KMS-11 (cell line): ENCODE data around the gene GRM8.

Experiments used
- H2AFZ ChIP-seq: fragments of 200-600 bp; sonication (generic); 2 replicates; pipeline ENCODE4 v1.6.1; 2016; ENCODE audit warnings: antibody characterized with exemption, mixed run types, low read depth
- H3K27ac ChIP-seq: fragments of 200-600 bp; sonication (generic); 2 replicates; pipeline ENCODE4 v1.6.1; 2016; ENCODE audit warnings: mild to moderate bottlenecking, mixed run types
- H3K27me3 ChIP-seq: fragments of 200-600 bp; sonication (generic); 2 replicates; pipeline ENCODE4 v1.6.1; 2017; ENCODE audit warnings: mild to moderate bottlenecking, low read depth, mixed run types, moderate library complexity; ENCODE audit not compliant: insufficient read depth
- H3K36me3 ChIP-seq: fragments of 200-600 bp; sonication (generic); 2 replicates; pipeline ENCODE4 v1.6.1; 2017; ENCODE audit warnings: mild to moderate bottlenecking, mixed run types; ENCODE audit not compliant: insufficient read depth
- H3K4me1 ChIP-seq: fragments of 200-600 bp; sonication (generic); 2 replicates; pipeline ENCODE4 v1.6.1; 2016; ENCODE audit warnings: mild to moderate bottlenecking, low read depth, mixed run types; ENCODE audit not compliant: poor library complexity, severe bottlenecking
- H3K4me2 ChIP-seq: fragments of 200-600 bp; sonication (generic); 2 replicates; pipeline ENCODE4 v1.7.0; 2016; ENCODE audit warnings: mild to moderate bottlenecking, mixed run types
- H3K4me3 ChIP-seq: fragments of 200-600 bp; sonication (generic); IDR thresholded peaks from 2 replicates; pipeline ENCODE4 v1.6.1; 2017; ENCODE audit warnings: low read depth, low read length, mixed read lengths; ENCODE audit not compliant: insufficient read depth
- H3K79me2 ChIP-seq: fragments of 200-600 bp; sonication (generic); 2 replicates; pipeline ENCODE4 v1.6.1; 2016; ENCODE audit warnings: low read depth, mixed run types; ENCODE audit not compliant: insufficient read depth
- H3K9ac ChIP-seq: fragments of 200-600 bp; sonication (generic); 2 replicates; pipeline ENCODE4 v1.6.1; 2016; ENCODE audit warnings: mild to moderate bottlenecking, mixed run types
- H4K20me1 ChIP-seq: fragments of 200-600 bp; sonication (generic); 2 replicates; pipeline ENCODE4 v1.6.1; 2016; ENCODE audit warnings: mild to moderate bottlenecking, mixed run types; ENCODE audit not compliant: insufficient read depth
- TF ChIP-seq, protein P1 (sequence below): fragments of 200-600 bp; sonication (generic); conservative IDR thresholded peaks from 2 replicates; pipeline ENCODE4 v1.6.1; 2017; ENCODE audit warnings: low read depth, mild to moderate bottlenecking, antibody characterized with exemption, low read length, moderate library complexity, mixed read lengths

GRM8 gene

DNA sequence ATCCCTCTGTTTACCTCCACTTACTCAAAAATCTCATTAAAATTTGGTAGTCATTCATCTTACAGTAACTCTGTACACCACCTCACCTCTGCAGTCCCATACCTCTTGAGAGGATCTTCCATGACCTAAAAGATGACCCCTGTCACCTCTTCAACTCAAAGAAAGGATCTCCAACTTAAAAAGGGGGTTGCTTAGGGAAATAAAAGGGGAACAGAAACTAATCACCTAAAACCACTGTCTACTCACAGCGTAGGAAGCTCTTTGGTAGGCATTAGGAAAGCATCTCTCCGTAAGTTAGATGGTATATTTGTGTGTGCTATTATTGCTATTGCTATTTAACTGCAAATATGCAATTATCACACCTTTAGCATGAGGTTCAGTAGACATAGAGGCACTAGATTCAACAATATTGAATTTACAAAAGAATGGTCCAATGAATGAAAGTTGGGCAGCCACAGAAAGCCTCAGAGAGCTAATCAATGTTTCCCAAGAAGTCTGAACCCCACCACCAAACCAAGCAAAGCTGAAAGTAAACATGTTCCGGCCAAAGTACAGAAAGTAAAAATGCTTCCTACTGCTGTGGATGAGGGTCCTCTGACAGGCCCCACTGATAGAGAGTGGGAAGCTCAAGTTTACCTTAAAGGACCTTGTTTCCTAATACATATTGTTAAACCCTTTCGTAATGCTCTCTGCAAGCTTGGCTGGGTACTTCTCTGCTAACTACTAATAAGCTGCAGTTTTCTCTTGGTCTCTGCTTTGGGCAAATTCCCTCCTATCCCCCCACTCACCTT, 105.8 kb downstream of the GRM8 start:
- no peak overlapping the region for H3K9ac ChIP-seq
- H4K20me1 ChIP-seq: no peaks in the 10 kb centered on the region
- no peaks in the 10 kb centered on the region for H3K79me2 ChIP-seq
- H3K4me1 ChIP-seq: no peaks in the 10 kb centered on the region
- TF ChIP-seq, protein P1, sequence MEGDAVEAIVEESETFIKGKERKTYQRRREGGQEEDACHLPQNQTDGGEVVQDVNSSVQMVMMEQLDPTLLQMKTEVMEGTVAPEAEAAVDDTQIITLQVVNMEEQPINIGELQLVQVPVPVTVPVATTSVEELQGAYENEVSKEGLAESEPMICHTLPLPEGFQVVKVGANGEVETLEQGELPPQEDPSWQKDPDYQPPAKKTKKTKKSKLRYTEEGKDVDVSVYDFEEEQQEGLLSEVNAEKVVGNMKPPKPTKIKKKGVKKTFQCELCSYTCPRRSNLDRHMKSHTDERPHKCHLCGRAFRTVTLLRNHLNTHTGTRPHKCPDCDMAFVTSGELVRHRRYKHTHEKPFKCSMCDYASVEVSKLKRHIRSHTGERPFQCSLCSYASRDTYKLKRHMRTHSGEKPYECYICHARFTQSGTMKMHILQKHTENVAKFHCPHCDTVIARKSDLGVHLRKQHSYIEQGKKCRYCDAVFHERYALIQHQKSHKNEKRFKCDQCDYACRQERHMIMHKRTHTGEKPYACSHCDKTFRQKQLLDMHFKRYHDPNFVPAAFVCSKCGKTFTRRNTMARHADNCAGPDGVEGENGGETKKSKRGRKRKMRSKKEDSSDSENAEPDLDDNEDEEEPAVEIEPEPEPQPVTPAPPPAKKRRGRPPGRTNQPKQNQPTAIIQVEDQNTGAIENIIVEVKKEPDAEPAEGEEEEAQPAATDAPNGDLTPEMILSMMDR: no peak
- no peak overlapping the region for H3K4me2 ChIP-seq
- no peak overlapping the region for H3K4me3 ChIP-seq
- no peak overlapping the region for H2AFZ ChIP-seq
- H3K27me3 ChIP-seq: no peaks in the 10 kb centered on the region
- no peak overlapping the region for H3K27ac ChIP-seq
- no peaks in the 10 kb centered on the region for H3K36me3 ChIP-seq

DNA sequence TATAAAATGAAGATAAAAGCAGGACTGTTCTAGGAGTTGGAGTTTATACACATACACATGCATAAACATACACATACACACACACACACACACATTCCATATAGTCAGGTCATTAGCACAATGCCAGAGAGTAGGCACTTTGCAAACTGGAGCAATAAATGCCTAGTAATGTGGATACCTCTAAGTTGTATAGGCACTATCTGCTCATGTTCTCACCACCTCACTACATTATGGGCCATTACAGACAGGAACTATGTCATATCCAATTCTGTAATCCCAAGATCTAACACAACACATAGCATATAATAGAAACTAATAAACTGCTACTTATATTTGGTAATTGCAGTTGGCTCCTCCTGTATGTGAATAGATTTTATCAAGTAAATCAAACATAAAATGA, 115.6 kb downstream of the GRM8 start:
- Histone ChIP-seq H3K36me3 (no peaks in the 10 kb centered on the region), H3K27me3 (no peaks in the 10 kb centered on the region), H3K79me2 (no peaks in the 10 kb centered on the region), H4K20me1 (no peaks in the 10 kb centered on the region), H2AFZ (no peak overlapping the region), H3K4me2 (no peak overlapping the region), H3K9ac (no peak overlapping the region), H3K4me3 (no peak overlapping the region), H3K4me1 (no peaks in the 10 kb centered on the region), H3K27ac (no peak overlapping the region)
- TF ChIP-seq, protein P1: no peak

DNA sequence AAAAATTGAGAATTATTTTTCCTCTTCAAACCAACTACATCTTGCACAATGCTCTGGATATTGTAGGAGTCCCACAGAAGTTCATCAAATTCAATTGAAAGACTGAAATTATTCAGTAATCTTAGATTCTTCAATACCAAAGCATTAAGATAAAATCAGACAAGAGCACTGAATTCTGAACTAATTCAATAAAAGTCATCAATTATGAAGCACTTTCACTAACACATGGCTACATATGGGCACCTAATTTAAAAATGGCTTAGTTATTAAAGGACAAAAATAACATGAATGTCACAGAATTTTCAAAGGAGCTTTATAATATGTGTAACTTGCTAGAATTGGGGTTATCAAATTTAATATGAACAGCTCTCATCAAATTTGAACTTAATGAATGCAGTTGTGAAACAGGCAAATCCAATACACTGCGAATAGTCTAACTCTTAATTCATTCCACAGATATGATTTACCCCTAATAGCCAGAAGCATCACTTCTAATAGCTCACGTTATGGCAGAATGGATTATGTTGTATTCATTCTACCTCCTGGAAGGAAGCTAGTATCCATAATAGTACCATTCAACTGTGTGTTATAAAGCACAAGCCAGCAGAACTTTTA, 116.8 kb downstream of the GRM8 start:
- Histone ChIP-seq H3K4me2 (no peak overlapping the region), H4K20me1 (no peaks in the 10 kb centered on the region), H3K27me3 (no peaks in the 10 kb centered on the region), H3K27ac (no peak overlapping the region), H3K79me2 (no peaks in the 10 kb centered on the region), H3K4me3 (no peak overlapping the region), H2AFZ (no peak overlapping the region), H3K36me3 (no peaks in the 10 kb centered on the region), H3K4me1 (no peaks in the 10 kb centered on the region), H3K9ac (no peak overlapping the region)
- TF ChIP-seq, protein P1: no peak

DNA sequence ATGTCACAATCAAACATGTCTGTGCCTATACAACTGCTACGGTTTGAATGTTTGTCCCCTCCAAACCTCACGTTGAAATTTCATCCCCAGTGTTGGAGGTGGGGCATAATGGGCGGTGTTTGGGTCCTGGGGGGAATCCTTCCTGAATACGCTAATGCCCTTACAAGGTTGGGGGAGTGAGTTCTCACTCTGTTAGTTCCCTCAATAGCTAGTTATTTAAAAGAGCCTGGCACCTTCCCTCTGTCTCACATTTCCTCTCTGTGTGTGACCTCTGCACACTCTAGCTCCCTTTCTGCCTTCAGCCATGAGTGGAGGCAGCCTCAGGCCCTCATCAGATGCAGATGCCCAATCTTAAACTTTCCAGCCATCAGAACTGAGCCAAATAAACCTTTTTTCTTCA, 129.5 kb downstream of the GRM8 start:
- Histone ChIP-seq H3K27me3 (no peaks in the 10 kb centered on the region), H3K9ac (no peak overlapping the region), H3K4me1 (no peaks in the 10 kb centered on the region), H3K27ac (no peak overlapping the region), H3K36me3 (no peaks in the 10 kb centered on the region), H3K4me2 (no peak overlapping the region), H3K4me3 (no peak overlapping the region), H2AFZ (no peak overlapping the region), H4K20me1 (no peaks in the 10 kb centered on the region), H3K79me2 (no peaks in the 10 kb centered on the region)
- TF ChIP-seq, protein P1: no peak
